Measurements from ENCODE around the gene ANKRD63. TPM values are rescaled to one million over a fixed set of nuclear protein-coding genes. Genes with fewer than 3 reads are reported as not detected.

ANKRD63 gene
- total RNA-seq, 1 experiment from 2014 or later = 0.46 TPM

- Histone ChIP-seq H3K79me2 (ENCODE audit: insufficient read depth, low read length) (no peaks in the 10 kb centered on the region), H2BK120ac (ENCODE audit: low read depth, low read length, poor library complexity, severe bottlenecking) (no peak overlapping the region), H3K4me1 (ENCODE audit: insufficient read depth, low read length) (no peaks in the 10 kb centered on the region; the same call in 1 of the 2 replicates), H3K79me1 (ENCODE audit: insufficient read depth, low read depth, low read length, poor library complexity, severe bottlenecking) (no peaks in the 10 kb centered on the region), H2BK20ac (ENCODE audit: low read depth, low read length, poor library complexity, severe bottlenecking) (no peak overlapping the region), H3K56ac (ENCODE audit: insufficient read length, low read depth, low read length) (no peak overlapping the region), H2BK5ac (ENCODE audit: insufficient read length, low read length) (no peak overlapping the region), H3K23me2 (ENCODE audit: insufficient read length, low read depth, low read length, poor library complexity, severe bottlenecking) (peaks cover 8% of the 10 kb centered on the region), H3K9ac (ENCODE audit: extremely low read depth, insufficient read length, low read length) (no peak overlapping the region), H3K27me3 (ENCODE audit: insufficient read depth, low read length) (no peaks in the 10 kb centered on the region), H4K8ac (replicated peaks; ENCODE audit: insufficient read length, low read depth, low read length) (no peak overlapping the region), H3K9me3 (ENCODE audit: control insufficient read depth, low read depth, low read length) (no peaks in the 10 kb centered on the region), H4K5ac (ENCODE audit: insufficient read length, low read depth, low read length) (no peak overlapping the region), H2AFZ (ENCODE audit: low read length) (no peak overlapping the region), H2BK15ac (ENCODE audit: low read depth, low read length) (no peak overlapping the region), H3T11ph (ENCODE audit: low read length) (no peak overlapping the region), H3K23ac (ENCODE audit: insufficient read length, low read depth, low read length) (no peak overlapping the region), H3K4me2 (ENCODE audit: insufficient read depth, insufficient read length, low read length) (no peak overlapping the region), H3K4ac (ENCODE audit: low read depth, low read length) (no peak overlapping the region), H2AK5ac (ENCODE audit: insufficient read length, low read length) (no peak overlapping the region), H4K91ac (ENCODE audit: insufficient read length, low read depth, low read length) (no peak overlapping the region), H3K18ac (ENCODE audit: insufficient read length, low read depth, low read length) (no peak overlapping the region), H2BK12ac (ENCODE audit: insufficient read length, low read depth, low read length) (no peak overlapping the region), H3K14ac (ENCODE audit: insufficient read depth, low read length) (no peak overlapping the region), H3K27ac (ENCODE audit: insufficient read length, low read depth, low read length) (no peak overlapping the region), H4K20me1 (ENCODE audit: control insufficient read depth, insufficient read depth, insufficient read length) (no peaks in the 10 kb centered on the region)
- Mint-ChIP-seq H3K36me3 (ENCODE audit: insufficient read depth in 1 of 3, low read depth in 3 of 3) (no peaks in the 10 kb centered on the region; a peak in 1 of 7 replicates), H3K27ac (no peak overlapping the region), H3K4me3 (no peak overlapping the region), H3K4me1 (peaks cover 28 to 29% of the 10 kb centered on the region in 2 experiments), H3K27me3 (ENCODE audit: low read depth) (peaks cover 9% of the 10 kb centered on the region), H3K9me3 (no peaks in the 10 kb centered on the region)
- no peak for TF ChIP-seq CTCF (conservative IDR thresholded peaks at IDR 0.05)
- no peak for DNase-seq
- WGBS (ENCODE audit: extremely low coverage, insufficient read length, low lambda C conversion rate) = no CpG with 5 or more reads among the region's 9 CpGs
These were observed 39.6 kb downstream of the ANKRD63 start for GRCh38 chr15:40243126-40243810.
